Trophoblast cell (in vitro differentiated cells and primary cell): ENCODE measurements around the gene TSC2.
"Not testable (repeated sequence)": the region's sequence is repeated elsewhere in the genome, so short reads cannot be mapped to it uniquely, and the experiment has no call there.

Experiments
- DNase-seq, 2 donors: peaks; one replicate each; pipeline ENCODE4 v3.0.0-alpha.2; 2016
- H2AFZ ChIP-seq: 2 replicates; pipeline ENCODE4 v1.6.1; 2013; ENCODE audit warnings: low read length, moderate library complexity, mild to moderate bottlenecking; ENCODE audit not compliant: insufficient read depth, poor library complexity
- H2AK5ac ChIP-seq: 2 replicates; pipeline ENCODE4 v1.6.1; 2013; ENCODE audit warnings: mild to moderate bottlenecking, low read length
- H2BK120ac ChIP-seq: 2 replicates; pipeline ENCODE4 v1.6.1; 2013; ENCODE audit warnings: low read length, mild to moderate bottlenecking, moderate library complexity; ENCODE audit not compliant: insufficient read depth, poor library complexity
- H2BK12ac ChIP-seq: 2 replicates; pipeline ENCODE4 v1.6.1; 2013; ENCODE audit warnings: mild to moderate bottlenecking, low read length, moderate library complexity
- H2BK5ac ChIP-seq: 2 replicates; pipeline ENCODE4 v1.6.1; 2013; ENCODE audit warnings: low read length, low read depth, moderate library complexity, mild to moderate bottlenecking; ENCODE audit not compliant: poor library complexity
- H3K14ac ChIP-seq: 2 replicates; pipeline ENCODE4 v1.6.1; 2013; ENCODE audit warnings: mild to moderate bottlenecking, low read length
- H3K18ac ChIP-seq: 2 replicates; pipeline ENCODE4 v1.6.1; 2013; ENCODE audit warnings: mild to moderate bottlenecking, low read length
- H3K23ac ChIP-seq: 2 replicates; pipeline ENCODE4 v1.6.1; 2013; ENCODE audit warnings: low read length
- H3K27ac ChIP-seq: 2 replicates; pipeline ENCODE4 v1.5.1; 2013; ENCODE audit warnings: low read depth, mild to moderate bottlenecking, inconsistent platforms, low read length, moderate library complexity
- H3K27me3 ChIP-seq: 2 replicates; pipeline ENCODE4 v1.6.1; 2013; ENCODE audit warnings: inconsistent platforms, mild to moderate bottlenecking, low read length, moderate library complexity; ENCODE audit not compliant: insufficient read depth
- H3K36me3 ChIP-seq, 2 experiments: 1 replicate in 1 of 2; 2 replicates in 1 of 2; pipeline ENCODE4 v1.6.1; 2013; ENCODE audit warnings: low read length in 2 of 2, mild to moderate bottlenecking in 2 of 2, moderate library complexity in 1 of 2; ENCODE audit not compliant: insufficient read depth in 2 of 2, control insufficient read depth in 1 of 2
- H3K4ac ChIP-seq: 2 replicates; pipeline ENCODE4 v1.6.1; 2013; ENCODE audit warnings: low read depth, mild to moderate bottlenecking, low read length, moderate library complexity
- H3K4me1 ChIP-seq, 2 experiments: 1 replicate in 1 of 2; 2 replicates in 1 of 2; pipeline ENCODE4 v1.6.1; 2013; ENCODE audit warnings: low read length in 2 of 2, mild to moderate bottlenecking in 2 of 2, moderate library complexity in 1 of 2; ENCODE audit not compliant: insufficient read depth in 2 of 2, control insufficient read depth in 1 of 2
- H3K4me2 ChIP-seq: 2 replicates; pipeline ENCODE4 v1.6.1; 2013; ENCODE audit warnings: inconsistent platforms, mild to moderate bottlenecking, low read length, moderate library complexity
- H3K4me3 ChIP-seq: 2 replicates; pipeline ENCODE4 v1.5.1; 2013; ENCODE audit warnings: mild to moderate bottlenecking, low read depth, low read length, inconsistent platforms
- H3K79me1 ChIP-seq: one replicate; pipeline ENCODE4 v1.6.1; 2013; ENCODE audit warnings: low read length
- H3K79me2 ChIP-seq: 2 replicates; pipeline ENCODE4 v1.6.1; 2013; ENCODE audit warnings: low read length, mild to moderate bottlenecking; ENCODE audit not compliant: control insufficient read depth, insufficient read depth, poor library complexity
- H3K9ac ChIP-seq: 2 replicates; pipeline ENCODE4 v1.6.1; 2013; ENCODE audit warnings: mild to moderate bottlenecking, low read length
- H3K9me3 ChIP-seq: 2 replicates; pipeline ENCODE4 v1.6.1; 2013; ENCODE audit warnings: low read depth, mild to moderate bottlenecking, control low read depth, inconsistent platforms, low read length; ENCODE audit not compliant: insufficient read depth
- H4K12ac ChIP-seq: 2 replicates; pipeline ENCODE4 v1.6.1; 2013; ENCODE audit warnings: low read depth, mild to moderate bottlenecking, low read length, moderate library complexity
- H4K8ac ChIP-seq: 2 replicates; pipeline ENCODE4 v1.6.1; 2013; ENCODE audit warnings: low read depth, mild to moderate bottlenecking, low read length, moderate library complexity
- H4K91ac ChIP-seq: one replicate; pipeline ENCODE4 v1.6.1; 2013; ENCODE audit warnings: low read depth, mild to moderate bottlenecking, low read length, moderate library complexity
- WGBS: extraction: QIAGEN DNeasy Blood & Tissue Kit; methylation state at CpG from one replicate; pipeline ENCODE4 v1.1.7; 2013; ENCODE audit warnings: missing lambda C conversion rate; ENCODE audit not compliant: insufficient read length, insufficient coverage; ENCODE audit errors: extremely low coverage; 5-methylcytosine and 5-hydroxymethylcytosine counted together

The TSC2 gene

DNA sequence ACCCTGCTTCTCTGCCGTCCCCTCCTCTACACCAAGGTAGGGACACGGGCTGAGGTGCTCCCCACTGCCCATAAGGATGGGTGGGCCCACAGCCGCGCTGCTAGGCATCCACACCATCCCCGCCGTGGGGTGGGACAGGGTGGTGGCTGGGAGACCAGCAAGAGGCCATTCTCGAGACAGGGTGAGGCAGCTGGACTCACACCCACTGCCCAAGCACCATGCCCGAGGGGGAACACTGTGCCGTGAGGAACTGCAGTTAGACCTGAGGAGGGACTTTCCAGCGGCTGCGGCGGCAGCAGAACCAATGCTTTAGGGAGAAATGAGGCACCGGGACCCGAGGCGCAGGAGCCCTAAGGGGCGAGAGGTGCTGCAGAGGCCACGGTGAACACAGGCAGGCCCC is 74.6 kb downstream of the TSC2 start:
- Histone ChIP-seq H4K91ac (no peak overlapping the region), H3K27ac (no peak overlapping the region), H3K23ac (no peak overlapping the region), H2BK120ac (no peak overlapping the region), H2AFZ (no peak overlapping the region), H3K18ac (no peak overlapping the region), H3K14ac (no peak overlapping the region), H3K79me1 (peaks cover 23% of the 10 kb centered on the region), H2BK12ac (no peak overlapping the region), H2BK5ac (no peak overlapping the region), H3K9me3 (no peaks in the 10 kb centered on the region), H4K8ac (no peak overlapping the region), H3K27me3 (no peaks in the 10 kb centered on the region), H3K4me3 (no peak overlapping the region), H3K79me2 (peaks cover 13% of the 10 kb centered on the region), H3K36me3 (no peaks in the 10 kb centered on the region), H3K4me1 (peaks cover 31 to 34% of the 10 kb centered on the region in 2 experiments), H3K4ac (no peak overlapping the region), H2AK5ac (no peak overlapping the region), H3K4me2 (no peak overlapping the region), H4K12ac (no peak overlapping the region), H3K9ac (no peak overlapping the region)
- no CpG with 5 or more reads among the region's 17 CpGs for WGBS
- DNase-seq: no peak

DNA sequence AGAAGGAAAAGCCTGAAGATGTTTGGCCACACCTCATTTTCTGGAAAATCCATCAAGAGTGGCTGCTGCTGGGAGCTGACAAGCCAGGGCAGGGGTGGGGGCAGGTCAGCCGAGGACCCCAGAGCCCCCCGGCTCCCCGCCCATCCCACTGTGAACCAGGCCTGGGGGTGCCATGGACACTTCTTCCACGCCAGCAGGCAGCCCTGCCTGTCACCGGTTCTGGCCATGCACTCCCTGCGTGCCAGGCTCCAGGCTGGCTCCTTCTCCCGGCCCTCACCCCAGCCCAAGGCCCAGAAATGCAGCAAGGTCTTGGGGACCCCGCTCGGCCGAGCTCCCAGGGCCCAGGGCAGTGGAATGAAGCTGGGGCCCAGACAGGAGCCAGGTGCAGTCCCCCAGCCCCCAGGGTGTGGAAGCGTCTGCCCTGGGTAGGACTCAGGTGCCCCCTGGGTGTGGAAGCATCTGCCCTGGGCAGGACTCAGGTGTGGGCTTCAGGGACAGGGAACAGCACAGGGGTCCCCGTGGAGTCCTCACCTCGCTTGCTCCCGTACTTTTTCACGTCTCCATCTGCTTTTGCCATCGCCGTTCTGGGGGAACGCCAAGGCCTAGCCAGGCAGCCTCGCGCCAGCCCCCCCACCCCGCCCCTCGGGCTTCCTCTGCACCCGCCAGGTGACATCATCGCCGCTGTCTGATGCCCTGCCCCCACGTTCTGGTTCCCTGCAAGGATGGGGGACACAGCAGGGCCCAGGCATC is 75.3 kb downstream of the TSC2 start:
- H2BK5ac ChIP-seq, H2BK120ac ChIP-seq, H3K27ac ChIP-seq, H3K4ac ChIP-seq, H3K27me3 ChIP-seq, H3K9ac ChIP-seq, H2AK5ac ChIP-seq, H3K9me3 ChIP-seq, H3K18ac ChIP-seq, H4K12ac ChIP-seq, H3K4me3 ChIP-seq, H3K14ac ChIP-seq, H2AFZ ChIP-seq, H4K91ac ChIP-seq, DNase-seq, H3K23ac ChIP-seq, H2BK12ac ChIP-seq, H3K36me3 ChIP-seq, H3K4me2 ChIP-seq, H4K8ac ChIP-seq: not testable (repeated sequence)
- Histone ChIP-seq H3K79me2 (peaks cover 13% of the 10 kb centered on the region), H3K79me1 (peaks cover 23% of the 10 kb centered on the region), H3K4me1 (peaks cover 31 to 36% of the 10 kb centered on the region in 2 experiments)
- WGBS: no CpG with 5 or more reads among the region's 26 CpGs

DNA sequence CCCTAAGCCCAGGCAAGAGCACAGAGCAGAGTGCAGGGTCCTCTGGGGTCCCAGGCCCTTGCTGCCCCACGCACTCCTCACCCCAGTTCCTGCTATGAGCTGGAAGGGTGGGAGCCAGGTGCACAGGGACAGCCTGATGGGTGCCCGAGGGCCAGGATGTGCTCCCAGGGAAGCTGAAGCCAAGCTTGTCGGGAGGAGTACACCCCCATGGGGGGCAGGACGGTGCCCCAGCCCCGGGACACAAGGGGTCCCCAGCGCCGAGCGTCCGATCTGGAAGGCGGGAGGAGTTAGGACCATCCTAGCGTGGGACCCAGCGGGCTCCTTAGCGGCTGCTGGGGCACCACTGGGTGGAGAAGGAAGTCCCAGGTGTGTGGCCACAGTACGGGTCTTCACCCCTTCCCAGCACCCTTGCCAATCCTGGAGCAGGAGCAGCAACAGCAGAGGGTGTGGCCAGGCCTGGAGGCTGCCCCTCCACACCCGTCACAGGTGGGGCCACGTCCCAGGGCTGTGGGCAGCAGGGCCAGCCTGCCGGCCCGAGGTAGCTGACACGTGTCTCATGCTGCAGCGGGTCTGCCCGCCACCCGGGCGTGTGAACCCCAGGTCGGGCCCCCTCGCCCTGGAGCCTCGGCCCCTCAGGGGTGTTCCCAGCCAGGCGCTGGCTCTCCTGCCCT is 76.1 kb downstream of the TSC2 start:
- not testable (repeated sequence) for H4K12ac ChIP-seq, H3K4ac ChIP-seq, H3K9ac ChIP-seq, H3K4me2 ChIP-seq, H3K23ac ChIP-seq, H3K9me3 ChIP-seq, H3K36me3 ChIP-seq, H3K27me3 ChIP-seq, H3K4me3 ChIP-seq, H2AK5ac ChIP-seq, H2AFZ ChIP-seq, DNase-seq
- peaks cover 13% of the 10 kb centered on the region for H3K79me2 ChIP-seq
- H3K14ac ChIP-seq: peak overlapping the region; percentile 71
- peaks cover 31 to 36% of the 10 kb centered on the region in 2 experiments for H3K4me1 ChIP-seq
- peak overlapping the region; percentile 94 for H2BK12ac ChIP-seq
- peak overlapping the region; percentile 89 for H2BK120ac ChIP-seq
- H3K27ac ChIP-seq: peak overlapping the region; percentile 91
- peak overlapping the region; percentile 52 for H2BK5ac ChIP-seq
- H4K91ac ChIP-seq: peak overlapping the region; percentile 79
- no CpG with 5 or more reads among the region's 27 CpGs for WGBS
- H3K18ac ChIP-seq: peak overlapping the region; percentile 66
- peak overlapping the region; percentile 41 for H4K8ac ChIP-seq
- H3K79me1 ChIP-seq: peaks cover 23% of the 10 kb centered on the region

DNA sequence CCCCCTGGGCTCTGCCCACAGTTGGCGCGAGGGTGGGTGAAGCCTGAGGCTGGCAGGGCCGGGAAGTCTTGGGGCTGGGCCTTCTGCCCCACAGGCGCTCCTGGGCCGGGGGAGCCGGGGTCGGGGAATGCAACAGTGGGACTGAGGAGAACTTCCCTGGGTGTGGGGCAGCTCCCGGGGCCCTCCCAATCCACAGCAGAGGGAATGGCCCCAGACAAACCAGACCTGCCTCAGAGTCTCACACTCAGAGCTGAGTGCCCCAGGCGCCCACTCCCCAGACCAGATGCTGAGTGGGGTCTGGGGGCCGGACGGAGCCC is 76.5 kb downstream of the TSC2 start:
- H2AFZ ChIP-seq, DNase-seq, H4K12ac ChIP-seq, H3K4me2 ChIP-seq, H2AK5ac ChIP-seq, H3K4ac ChIP-seq, H3K36me3 ChIP-seq, H3K9me3 ChIP-seq, H3K4me3 ChIP-seq, H3K27me3 ChIP-seq, H3K9ac ChIP-seq, H3K23ac ChIP-seq: not testable (repeated sequence)
- Histone ChIP-seq H4K8ac (peak overlapping the region; percentile 41), H2BK5ac (peak overlapping the region; percentile 52), H2BK12ac (peak overlapping the region; percentile 94), H2BK120ac (peak overlapping the region; percentile 89), H3K27ac (peak overlapping the region; percentile 91), H3K14ac (peak overlapping the region; percentile 75), H3K4me1 (peaks cover 31 to 36% of the 10 kb centered on the region in 2 experiments), H4K91ac (peak overlapping the region; percentile 79), H3K79me1 (peaks cover 23% of the 10 kb centered on the region), H3K18ac (peak overlapping the region; percentile 66), H3K79me2 (peaks cover 13% of the 10 kb centered on the region)
- no CpG with 5 or more reads among the region's 11 CpGs for WGBS
